Esophagus muscularis mucosa (tissue), 4 donors: ENCODE results near the gene TMUB1. TPM values are rescaled to one million over a fixed set of nuclear protein-coding genes. Genes with fewer than 3 reads are reported as not detected.

ENCODE experiments used
- DNase-seq: peaks from one replicate; pipeline ENCODE4 v3.0.0-alpha.2; 2017; ENCODE audit errors: extremely low spot score
- H3K27ac ChIP-seq, 4 donors: fragments of 200-600 bp; sonication (generic); replicated peaks in 1 of 4; 1 replicate in 3 of 4; 2 replicates in 1 of 4; pipeline ENCODE4 v1.5.1; 2016 to 2019; ENCODE audit warnings: mild to moderate bottlenecking in 1 of 4
- H3K27me3 ChIP-seq, 4 donors: fragments of 200-600 bp; sonication (generic); one replicate each; pipeline versions ENCODE4 v1.5.1 to v1.6.0; 2016 to 2019
- H3K36me3 ChIP-seq, 4 donors: fragments of 200-600 bp; sonication (generic); one replicate each; pipeline ENCODE4 v1.5.1; 2016 to 2019
- H3K4me1 ChIP-seq, 4 donors: fragments of 200-600 bp; sonication (generic); one replicate each; pipeline ENCODE4 v1.5.1; 2016 to 2019
- H3K4me3 ChIP-seq, 4 donors: fragments of 200-600 bp; sonication (generic); 1 replicate in 2 of 4; 2 replicates in 2 of 4; pipeline ENCODE4 v1.5.1; 2016 to 2019; ENCODE audit warnings: mild to moderate bottlenecking in 4 of 4, moderate library complexity in 1 of 4
- H3K9me3 ChIP-seq, 4 donors: fragments of 200-600 bp; sonication (generic); 1 replicate in 3 of 4; 2 replicates in 1 of 4; pipeline ENCODE4 v1.5.1; 2016 to 2019
- CTCF ChIP-seq, 3 experiments: fragments of 200-600 bp in 2 of 3; fragments of 450-650 bp in 1 of 3; sonication (generic) in 2 of 3; IDR thresholded peaks; one replicate each; pipeline ENCODE4 v1.5.1; 2017 to 2019; ENCODE audit warnings: antibody characterized with exemption in 3 of 3, mild to moderate bottlenecking in 2 of 3, moderate library complexity in 1 of 3
- EP300 ChIP-seq: sonication (generic); formaldehyde crosslinking; IDR thresholded peaks from one replicate; pipeline ENCODE4 v1.6.1; 2017; ENCODE audit warnings: antibody characterized with exemption
- POLR2A ChIP-seq: fragments of 450-650 bp; IDR thresholded peaks from one replicate; pipeline ENCODE4 v1.6.1; 2017; ENCODE audit warnings: antibody characterized with exemption, moderate library complexity, mild to moderate bottlenecking, low read depth
- POLR2AphosphoS5 ChIP-seq, 2 donors: sonication (generic); formaldehyde crosslinking; IDR thresholded peaks; one replicate each; pipeline ENCODE4 v1.6.1; 2017; ENCODE audit warnings: antibody characterized with exemption in 2 of 2
- WGBS: methylation state at CpG from one replicate; pipeline ENCODE4 v1.1.5; 2018; 5-methylcytosine and 5-hydroxymethylcytosine counted together
- intact Hi-C: fragments of 100-400 bp; cut with DNase I; formaldehyde crosslinking; loops from one replicate; pipeline ENCODE4 v1.15.1; 2023
- total RNA-seq, 4 donors: library from RNA; depleted of rRNA; stranded (reverse); fragments of >200 nt; gene quantifications; one replicate each; pipeline versions ENCODE4 v1.1.0 to v1.2.1, GENCODE V29; 2016

TMUB1 gene
- total RNA-seq, 4 donors from 2014 or later: 39.0 to 66.6 (median 51.4) TPM

GRCh38 chr7:151083824-151084160 lies 499 bp upstream of the TMUB1 start:
- Histone ChIP-seq H3K27ac (peak overlapping the region; percentile 89 to 99 (median 94)), H3K4me1 (peaks cover 57 to 69% (median 64%) of the 10 kb centered on the region in 4 donors), H3K4me3 (peak overlapping the region; percentile 66 to 89 (median 82)), H3K27me3 (no peaks in the 10 kb centered on the region), H3K9me3 (no peaks in the 10 kb centered on the region), H3K36me3 (peaks cover 0 to 2% (median 0%) of the 10 kb centered on the region in 4 donors)
- TF ChIP-seq POLR2AphosphoS5 (IDR thresholded peaks at IDR 0.05): no peak
- no peak for TF ChIP-seq EP300
- TF ChIP-seq CTCF (IDR thresholded peaks at IDR 0.05): no peak
- no peak for TF ChIP-seq POLR2A
- DNase-seq: no peak
- intact Hi-C loops: no loop called here
- WGBS: 38% methylated on average over 3 of the region's 3 CpGs

- intact Hi-C loops: no loop called here
- H3K27ac ChIP-seq: peak overlapping the region; percentile 89 to 99 (median 94)
- DNase-seq: no peak
- H3K4me3 ChIP-seq: peak overlapping the region; percentile 66 to 89 (median 82)
- H3K36me3 ChIP-seq: peaks cover 0 to 8% (median 1%) of the 10 kb centered on the region in 4 donors
- 34% methylated on average over 23 of the region's 42 CpGs for WGBS
- peaks cover 59 to 69% (median 63%) of the 10 kb centered on the region in 4 donors for H3K4me1 ChIP-seq
- TF ChIP-seq POLR2AphosphoS5 (IDR thresholded peaks at IDR 0.05) (no peak), POLR2A (no peak), EP300 (no peak), CTCF (IDR thresholded peaks at IDR 0.05) (no peak)
- no peaks in the 10 kb centered on the region for H3K27me3 ChIP-seq
- no peaks in the 10 kb centered on the region for H3K9me3 ChIP-seq
Measured at GRCh38 chr7:151082141-151083070, 887 bp downstream of the TMUB1 start.

- no peak for TF ChIP-seq POLR2AphosphoS5 (IDR thresholded peaks at IDR 0.05)
- TF ChIP-seq POLR2A: no peak
- TF ChIP-seq CTCF (IDR thresholded peaks at IDR 0.05): no peak
- TF ChIP-seq EP300: no peak
- peaks cover 0 to 18% (median 9%) of the 10 kb centered on the region in 4 donors for H3K36me3 ChIP-seq
- no peaks in the 10 kb centered on the region for H3K9me3 ChIP-seq
- intact Hi-C loops: no loop called here
- WGBS: 43% methylated on average over 22 of the region's 64 CpGs
- peak overlapping the region; percentile 66 to 89 (median 82) for H3K4me3 ChIP-seq
- no peak for DNase-seq
- H3K27me3 ChIP-seq: no peaks in the 10 kb centered on the region
- peak overlapping the region; percentile 89 to 99 (median 94) for H3K27ac ChIP-seq
- H3K4me1 ChIP-seq: peaks cover 60 to 70% (median 69%) of the 10 kb centered on the region in 4 donors
Measured at GRCh38 chr7:151081170-151082101, 1.9 kb downstream of the TMUB1 start.

- 13% methylated on average over 3 of the region's 66 CpGs for WGBS
- Histone ChIP-seq H3K36me3 (peaks cover 7 to 26% (median 16%) of the 10 kb centered on the region in 4 donors), H3K27me3 (no peaks in the 10 kb centered on the region), H3K4me1 (peaks cover 56 to 66% (median 65%) of the 10 kb centered on the region in 4 donors), H3K9me3 (no peaks in the 10 kb centered on the region), H3K4me3 (peak within 1 kb of the TSS; percentile 66 to 89 (median 82)), H3K27ac (peak within 1 kb of the TSS; percentile 89 to 99 (median 94))
- intact Hi-C loops: no loop called here
- TF ChIP-seq POLR2AphosphoS5 (IDR thresholded peaks at IDR 0.05) (peak; percentile 81 to 88), CTCF (IDR thresholded peaks at IDR 0.05) (no peak), POLR2A (peak; percentile 11)
- DNase-seq: no peak
Measured at GRCh38 chr7:151080522-151081169, 2.6 kb downstream of the TMUB1 start, which contains the start of gene FASTK. Gene FASTK (minus strand): TSS chr7:151080809. CDS start chr7:151080766, 43 bp downstream.
